PC-3 (cell line): ENCODE results near the gene AGTRAP.

Experiments
- CTCF ChIP-seq: fragments of 300-600 bp; sonication (generic); conservative IDR thresholded peaks from 2 replicates; pipeline ENCODE4 v1.5.1; 2017; ENCODE audit warnings: antibody characterized with exemption, low read depth, mild to moderate bottlenecking, low read length
- EZH2 ChIP-seq: fragments of 300-600 bp; sonication (generic); IDR thresholded peaks from one replicate; pipeline ENCODE4 v1.6.1; 2017; ENCODE audit warnings: antibody characterized with exemption, mild to moderate bottlenecking, low read length; ENCODE audit not compliant: unreplicated experiment

- no peak for TF ChIP-seq CTCF
- no peak for TF ChIP-seq EZH2
Measured at GRCh38 chr1:11752359-11753088, 16.6 kb downstream of the AGTRAP start.
